Neural cell (in vitro differentiated cells): ENCODE data around the gene NAT9. TPM values are rescaled to one million over a fixed set of nuclear protein-coding genes. Genes with fewer than 3 reads are reported as not detected.

Experiments
- H2AFZ ChIP-seq: fragments of 200-600, 300-800 bp; sonication (generic), shearing (Covaris generic); 2 replicates; pipeline ENCODE4 v1.6.0; 2014; ENCODE audit warnings: low read depth, mild to moderate bottlenecking, antibody characterized with exemption, low read length, moderate library complexity
- H3F3A ChIP-seq: fragments of 200-600 bp; shearing (Covaris generic); 2 replicates; pipeline ENCODE4 v1.6.1; 2016; ENCODE audit warnings: mild to moderate bottlenecking, moderate library complexity, mixed read lengths, antibody characterized with exemption, low read length; ENCODE audit not compliant: insufficient read depth, poor library complexity, severe bottlenecking
- H3K27ac ChIP-seq: fragments of 200-600, 300-800 bp; sonication (generic), shearing (Covaris generic); 2 replicates; pipeline ENCODE4 v1.5.1; 2014; ENCODE audit warnings: mild to moderate bottlenecking, low read length, moderate library complexity
- H3K27me3 ChIP-seq: fragments of 300-800, 200-600 bp; sonication (generic), shearing (Covaris generic); 2 replicates; pipeline ENCODE4 v1.6.0; 2014; ENCODE audit warnings: mild to moderate bottlenecking, low read depth, low read length, moderate library complexity; ENCODE audit not compliant: insufficient read depth
- H3K36me3 ChIP-seq: fragments of 300-800, 200-600 bp; sonication (generic), shearing (Covaris generic); 2 replicates; pipeline ENCODE4 v1.5.1; 2014; ENCODE audit warnings: mild to moderate bottlenecking, antibody characterized with exemption, low read length, moderate library complexity; ENCODE audit not compliant: insufficient read depth
- H3K4me2 ChIP-seq: fragments of 300-800, 200-600 bp; sonication (generic), shearing (Covaris generic); 2 replicates; pipeline ENCODE4 v1.6.0; 2014; ENCODE audit warnings: mild to moderate bottlenecking, low read length
- H3K4me3 ChIP-seq: fragments of 300-800, 200-600 bp; sonication (generic), shearing (Covaris generic); 2 replicates; pipeline ENCODE4 v1.5.1; 2014; ENCODE audit warnings: mild to moderate bottlenecking, low read length, moderate library complexity
- H3K79me2 ChIP-seq: fragments of 200-600 bp; shearing (Covaris generic); replicated peaks from 2 replicates; pipeline ENCODE4 v1.6.0; 2014; ENCODE audit warnings: mild to moderate bottlenecking, low read length, moderate library complexity; ENCODE audit not compliant: insufficient read depth
- H3K9ac ChIP-seq: fragments of 300-800, 200-600 bp; sonication (generic), shearing (Covaris generic); 2 replicates; pipeline ENCODE4 v1.6.1; 2016; ENCODE audit warnings: mild to moderate bottlenecking, low read length, mixed read lengths
- H3K9me2 ChIP-seq: fragments of 200-600 bp; shearing (Covaris generic); 2 replicates; pipeline ENCODE4 v1.6.1; 2016; ENCODE audit warnings: mild to moderate bottlenecking, low read length, mixed read lengths; ENCODE audit not compliant: insufficient read depth
- H3K9me3 ChIP-seq: fragments of 200-600, 300-800 bp; sonication (generic), shearing (Covaris generic); 2 replicates; pipeline ENCODE4 v1.6.1; 2016; ENCODE audit warnings: mild to moderate bottlenecking, mixed run types, low read length, moderate library complexity, mixed read lengths
- H4K20me1 ChIP-seq: fragments of 200-600 bp; shearing (Covaris generic); 2 replicates; pipeline ENCODE4 v1.6.1; 2016; ENCODE audit warnings: mild to moderate bottlenecking, mixed run types; ENCODE audit not compliant: insufficient read depth
- EP300 ChIP-seq: fragments of 450-650 bp; conservative IDR thresholded peaks from 2 replicates; pipeline ENCODE4 v1.6.1; 2014; ENCODE audit warnings: antibody characterized with exemption, mild to moderate bottlenecking, moderate library complexity; ENCODE audit not compliant: poor library complexity, severe bottlenecking
- EZH2 ChIP-seq: fragments of 200-600, 300-800 bp; shearing (Covaris generic), sonication (generic); IDR thresholded peaks from 2 replicates; pipeline ENCODE4 v1.6.1; 2014; ENCODE audit warnings: antibody characterized with exemption, low read length, borderline replicate concordance, mild to moderate bottlenecking; ENCODE audit not compliant: insufficient read depth, poor library complexity, severe bottlenecking
- MXI1 ChIP-seq: fragments of 450-650 bp; conservative IDR thresholded peaks from 2 replicates; pipeline ENCODE4 v1.6.1; 2014; ENCODE audit warnings: antibody characterized with exemption, mild to moderate bottlenecking; ENCODE audit not compliant: poor library complexity, severe bottlenecking
- POLR2AphosphoS5 ChIP-seq: IDR thresholded peaks from 2 replicates; pipeline ENCODE4 v1.6.1; 2012
- RAD21 ChIP-seq: fragments of 450-650 bp; conservative IDR thresholded peaks from 2 replicates; pipeline ENCODE4 v1.6.1; 2014; ENCODE audit warnings: antibody characterized with exemption, mild to moderate bottlenecking, moderate library complexity
- REST ChIP-seq: IDR thresholded peaks from 2 replicates; pipeline ENCODE4 v1.6.1; 2012; ENCODE audit warnings: borderline replicate concordance
- SMC3 ChIP-seq: fragments of 450-650 bp; conservative IDR thresholded peaks from 2 replicates; pipeline ENCODE4 v1.6.1; 2014; ENCODE audit warnings: antibody characterized with exemption, mild to moderate bottlenecking, moderate library complexity; ENCODE audit not compliant: poor library complexity
- TAF1 ChIP-seq: IDR thresholded peaks from 2 replicates; pipeline ENCODE4 v1.6.1; 2012; ENCODE audit warnings: low read depth
- polyA plus RNA-seq: library from polyadenylated mRNA; depleted of rRNA; stranded (reverse); fragments of >200 nt; gene quantifications from 2 replicates; pipeline ENCODE4 v1.2.3, GENCODE V29; 2014
- TF ChIP-seq, protein P1 (sequence below): fragments of 450-650 bp; IDR thresholded peaks from 2 replicates; pipeline ENCODE4 v1.5.1; 2014; ENCODE audit warnings: antibody characterized with exemption, mild to moderate bottlenecking, moderate library complexity; ENCODE audit not compliant: poor library complexity, severe bottlenecking

The NAT9 gene
- polyA plus RNA-seq, 1 donor from 2014 or later: 243 TPM

GRCh38 chr17:74807441-74807840, 31.3 kb upstream of the NAT9 start:
- no peak overlapping the region for H3K4me3 ChIP-seq

DNA sequence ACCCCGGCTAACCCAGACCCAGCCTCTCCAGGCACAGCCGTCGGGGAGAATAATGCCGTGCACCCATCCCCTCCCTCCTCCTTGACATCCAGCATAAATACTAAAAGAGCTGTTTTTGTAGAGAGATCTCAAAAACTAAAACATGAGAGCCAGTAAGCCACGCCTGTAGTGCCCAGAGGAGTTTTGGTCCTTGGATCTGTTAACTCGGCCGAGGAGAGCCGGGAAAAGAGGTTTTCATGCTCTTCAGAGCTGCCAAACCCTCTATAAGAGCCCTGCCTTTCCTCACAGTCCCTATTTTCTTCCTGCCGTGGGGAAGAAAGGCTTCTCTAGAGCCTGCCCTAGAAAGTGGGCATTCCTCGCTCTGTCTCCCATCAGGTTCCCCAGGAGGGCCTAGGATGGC, 30.2 kb upstream of the NAT9 start:
- H3K9me2 ChIP-seq: no peaks in the 10 kb centered on the region
- no peaks in the 10 kb centered on the region for H3K9me3 ChIP-seq
- no peaks in the 10 kb centered on the region for H4K20me1 ChIP-seq
- H3K27ac ChIP-seq: no peak overlapping the region
- no peak overlapping the region for H3K4me2 ChIP-seq
- H3K9ac ChIP-seq: no peak overlapping the region
- H3K27me3 ChIP-seq: no peaks in the 10 kb centered on the region
- no peaks in the 10 kb centered on the region for H3K36me3 ChIP-seq
- no peaks in the 10 kb centered on the region for H3F3A ChIP-seq
- no peak overlapping the region for H3K4me3 ChIP-seq
- H2AFZ ChIP-seq: no peak overlapping the region
- H3K79me2 ChIP-seq: no peaks in the 10 kb centered on the region
- no peak for TF ChIP-seq POLR2AphosphoS5
- TF ChIP-seq MXI1: no peak
- no peak for TF ChIP-seq REST
- TF ChIP-seq, protein P1, sequence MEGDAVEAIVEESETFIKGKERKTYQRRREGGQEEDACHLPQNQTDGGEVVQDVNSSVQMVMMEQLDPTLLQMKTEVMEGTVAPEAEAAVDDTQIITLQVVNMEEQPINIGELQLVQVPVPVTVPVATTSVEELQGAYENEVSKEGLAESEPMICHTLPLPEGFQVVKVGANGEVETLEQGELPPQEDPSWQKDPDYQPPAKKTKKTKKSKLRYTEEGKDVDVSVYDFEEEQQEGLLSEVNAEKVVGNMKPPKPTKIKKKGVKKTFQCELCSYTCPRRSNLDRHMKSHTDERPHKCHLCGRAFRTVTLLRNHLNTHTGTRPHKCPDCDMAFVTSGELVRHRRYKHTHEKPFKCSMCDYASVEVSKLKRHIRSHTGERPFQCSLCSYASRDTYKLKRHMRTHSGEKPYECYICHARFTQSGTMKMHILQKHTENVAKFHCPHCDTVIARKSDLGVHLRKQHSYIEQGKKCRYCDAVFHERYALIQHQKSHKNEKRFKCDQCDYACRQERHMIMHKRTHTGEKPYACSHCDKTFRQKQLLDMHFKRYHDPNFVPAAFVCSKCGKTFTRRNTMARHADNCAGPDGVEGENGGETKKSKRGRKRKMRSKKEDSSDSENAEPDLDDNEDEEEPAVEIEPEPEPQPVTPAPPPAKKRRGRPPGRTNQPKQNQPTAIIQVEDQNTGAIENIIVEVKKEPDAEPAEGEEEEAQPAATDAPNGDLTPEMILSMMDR: no peak
- no peak for TF ChIP-seq SMC3
- TF ChIP-seq EP300: no peak
- no peak for TF ChIP-seq EZH2
- no peak for TF ChIP-seq RAD21

More at GRCh38 chr17:74807441-74807840, 31.3 kb upstream of the NAT9 start:
- Histone ChIP-seq H3K9me2 (no peaks in the 10 kb centered on the region), H3K27me3 (no peaks in the 10 kb centered on the region), H3K4me2 (no peak overlapping the region), H3K9me3 (no peaks in the 10 kb centered on the region), H3F3A (no peaks in the 10 kb centered on the region), H4K20me1 (no peaks in the 10 kb centered on the region), H3K27ac (no peak overlapping the region), H2AFZ (no peak overlapping the region), H3K9ac (no peak overlapping the region), H3K79me2 (no peaks in the 10 kb centered on the region), H3K36me3 (no peaks in the 10 kb centered on the region)
- TF ChIP-seq POLR2AphosphoS5 (no peak), EP300 (no peak), RAD21 (no peak), MXI1 (no peak), TAF1 (no peak), REST (no peak), SMC3 (no peak), EZH2 (no peak)
- TF ChIP-seq, protein P1: no peak
